ENCODE data around the gene TSPAN18. TPM values are rescaled to one million over a fixed set of nuclear protein-coding genes. Genes with fewer than 3 reads are reported as not detected.

Gene TSPAN18
- total RNA-seq, 2 experiments from 2014 or later: not detected

- H3K79me2 ChIP-seq (ENCODE audit: insufficient read depth, low read depth, low read length): no peaks in the 10 kb centered on the region
- TF ChIP-seq EZH2phosphoT487 (IDR thresholded peaks at IDR 0.05; ENCODE audit: borderline replicate concordance, low read depth, low read length) (no peak), CTCF (conservative IDR thresholded peaks at IDR 0.05; ENCODE audit: low read length) (no peak)
- ChIA-PET POLR2A (interaction anchor here (0.6 kb wide), 1 partner anchor 328 kb away, joined by 6 read pairs; no protein-coding TSS in a partner anchor), CTCF (ENCODE audit: unreplicated experiment) (interaction anchor here (0.6 kb wide), 1 partner anchor 12 kb away, joined by 4 read pairs; no protein-coding TSS in a partner anchor)
- no peak for DNase-seq (ENCODE audit: low spot score)
- no TSS peak for BruUV-seq (replicated peaks)
- H3K9me2 ChIP-seq (ENCODE audit: insufficient read depth, low read length): no peaks in the 10 kb centered on the region
- no peaks in the 10 kb centered on the region for H4K20me1 ChIP-seq (ENCODE audit: insufficient read depth, low read length)
- no peaks in the 10 kb centered on the region for H3K36me3 ChIP-seq (ENCODE audit: insufficient read depth, low read length)
- H3K4me1 ChIP-seq (ENCODE audit: insufficient read depth, low read length, poor library complexity, severe bottlenecking): no peaks in the 10 kb centered on the region
- no peak overlapping the region for H3K4me3 ChIP-seq (ENCODE audit: low read depth, low read length, poor library complexity, severe bottlenecking)
- intact Hi-C loops (cut with micrococcal nuclease; ENCODE audit: unreplicated experiment): no loop called here
- H3K9me3 ChIP-seq (ENCODE audit: low read length): no peaks in the 10 kb centered on the region
- no peak overlapping the region for H3K4me2 ChIP-seq (ENCODE audit: low read length)
- H2AFZ ChIP-seq (ENCODE audit: low read length): no peak overlapping the region
- H3K27ac ChIP-seq (ENCODE audit: low read depth, low read length, poor library complexity, severe bottlenecking): no peak overlapping the region
Measured at GRCh38 chr11:44741976-44742375, 15.2 kb downstream of the TSPAN18 start.

GRCh38 chr11:44742508-44743246, 15.9 kb downstream of the TSPAN18 start:
- no peak overlapping the region for H3K4me2 ChIP-seq (ENCODE audit: low read length)
- intact Hi-C loops (cut with micrococcal nuclease; ENCODE audit: unreplicated experiment): no loop called here
- no peaks in the 10 kb centered on the region for H3K9me3 ChIP-seq (ENCODE audit: low read length)
- no TSS peak for BruUV-seq (replicated peaks)
- no peak overlapping the region for H2AFZ ChIP-seq (ENCODE audit: low read length)
- no peaks in the 10 kb centered on the region for H3K9me2 ChIP-seq (ENCODE audit: insufficient read depth, low read length)
- TF ChIP-seq EZH2phosphoT487 (IDR thresholded peaks at IDR 0.05; ENCODE audit: borderline replicate concordance, low read depth, low read length) (no peak), CTCF (conservative IDR thresholded peaks at IDR 0.05; ENCODE audit: low read length) (no peak)
- CTCF ChIA-PET (ENCODE audit: unreplicated experiment): interaction anchor here (0.6 kb wide), 1 partner anchor 13 kb away, joined by 4 read pairs; no protein-coding TSS in a partner anchor
- no peak for DNase-seq (ENCODE audit: low spot score)
- no peaks in the 10 kb centered on the region for H3K79me2 ChIP-seq (ENCODE audit: insufficient read depth, low read depth, low read length)
- POLR2A ChIA-PET: interaction anchor here (0.6 kb wide), 1 partner anchor 327 kb away, joined by 6 read pairs; no protein-coding TSS in a partner anchor
- H3K4me1 ChIP-seq (ENCODE audit: insufficient read depth, low read length, poor library complexity, severe bottlenecking): no peaks in the 10 kb centered on the region
- no peaks in the 10 kb centered on the region for H4K20me1 ChIP-seq (ENCODE audit: insufficient read depth, low read length)
- H3K36me3 ChIP-seq (ENCODE audit: insufficient read depth, low read length): no peaks in the 10 kb centered on the region
- no peak overlapping the region for H3K4me3 ChIP-seq (ENCODE audit: low read depth, low read length, poor library complexity, severe bottlenecking)
- no peak overlapping the region for H3K27ac ChIP-seq (ENCODE audit: low read depth, low read length, poor library complexity, severe bottlenecking)

DNA sequence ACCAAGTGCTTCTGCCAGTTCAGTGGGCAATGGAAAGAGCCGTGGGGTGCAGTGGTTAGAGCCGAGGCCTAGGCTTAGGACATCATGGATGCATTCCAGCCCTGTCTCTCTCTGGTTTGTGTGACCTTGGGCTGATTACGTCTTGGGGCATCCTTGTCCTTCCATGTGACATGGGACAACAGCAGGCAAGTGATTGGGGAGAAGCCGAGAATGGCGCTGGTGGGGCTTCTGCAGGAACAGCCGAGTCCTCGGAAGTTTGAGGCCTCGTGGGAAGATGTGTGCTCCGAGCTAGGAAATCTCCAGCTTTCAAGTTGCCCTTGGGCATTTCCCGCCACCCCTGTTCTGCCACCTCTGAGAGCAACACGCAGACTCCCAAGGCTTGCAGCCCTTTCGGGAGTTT, 16.6 kb downstream of the TSPAN18 start:
- DNase-seq (ENCODE audit: low spot score): no peak
- TF ChIP-seq CTCF (conservative IDR thresholded peaks at IDR 0.05; ENCODE audit: low read length) (no peak), EZH2phosphoT487 (IDR thresholded peaks at IDR 0.05; ENCODE audit: borderline replicate concordance, low read depth, low read length) (no peak)
- Histone ChIP-seq H3K4me3 (ENCODE audit: low read depth, low read length, poor library complexity, severe bottlenecking) (no peak overlapping the region), H3K36me3 (ENCODE audit: insufficient read depth, low read length) (no peaks in the 10 kb centered on the region), H3K9me2 (ENCODE audit: insufficient read depth, low read length) (no peaks in the 10 kb centered on the region), H3K79me2 (ENCODE audit: insufficient read depth, low read depth, low read length) (no peaks in the 10 kb centered on the region), H3K9me3 (ENCODE audit: low read length) (no peaks in the 10 kb centered on the region), H4K20me1 (ENCODE audit: insufficient read depth, low read length) (no peaks in the 10 kb centered on the region), H3K27ac (ENCODE audit: low read depth, low read length, poor library complexity, severe bottlenecking) (no peak overlapping the region), H2AFZ (ENCODE audit: low read length) (no peak overlapping the region), H3K4me2 (ENCODE audit: low read length) (no peak overlapping the region), H3K4me1 (ENCODE audit: insufficient read depth, low read length, poor library complexity, severe bottlenecking) (no peaks in the 10 kb centered on the region)
- intact Hi-C loops (cut with micrococcal nuclease; ENCODE audit: unreplicated experiment): no loop called here
- no TSS peak for BruUV-seq (replicated peaks)
- CTCF ChIA-PET (ENCODE audit: unreplicated experiment): no interaction called here
- POLR2A ChIA-PET: no interaction called here
